Upper lobe of left lung (tissue), 6 donors: ENCODE measurements around the gene OSBPL5. TPM values are rescaled to one million over a fixed set of nuclear protein-coding genes. Genes with fewer than 3 reads are reported as not detected.
A peak's percentile ranks its signal among the peaks of the same experiment; 100 is the strongest.

Experiments
- ATAC-seq, 2 donors: fragments of 200-7000 bp; cut with Tn5 transposase; one replicate each; pipeline ENCODE4 v1.9.1; 2022; ENCODE audit warnings: mild to moderate bottlenecking in 2 of 2, moderate library complexity in 2 of 2; ENCODE audit not compliant: low FRiP score in 2 of 2
- DNase-seq, 2 donors: peaks; one replicate each; pipeline ENCODE4 v3.0.0-alpha.2; 2019 to 2020
- H3K27ac ChIP-seq, 4 donors: fragments of 200-600 bp; sonication (generic); one replicate each; pipeline ENCODE4 v1.5.1; 2016 to 2019
- H3K27me3 ChIP-seq, 4 donors: fragments of 200-600 bp; sonication (generic); one replicate each; pipeline ENCODE4 v1.5.1; 2017 to 2019
- H3K36me3 ChIP-seq, 4 donors: fragments of 200-600 bp; sonication (generic); one replicate each; pipeline ENCODE4 v1.5.1; 2016 to 2019
- H3K4me1 ChIP-seq, 4 donors: fragments of 200-600 bp; sonication (generic); one replicate each; pipeline ENCODE4 v1.5.1; 2018 to 2019
- H3K4me3 ChIP-seq, 4 donors: fragments of 200-600 bp; sonication (generic); one replicate each; pipeline ENCODE4 v1.5.1; 2017 to 2019; ENCODE audit warnings: mild to moderate bottlenecking in 2 of 4, moderate library complexity in 1 of 4
- H3K9me3 ChIP-seq, 4 donors: fragments of 200-600 bp; sonication (generic); one replicate each; pipeline ENCODE4 v1.5.1; 2018 to 2019
- CTCF ChIP-seq, 6 experiments: fragments of 450-650 bp in 4 of 6; fragments of 200-600 bp in 2 of 6; sonication (generic) in 2 of 6; IDR thresholded peaks; one replicate each; pipeline ENCODE4 v1.5.1; 2016 to 2019; ENCODE audit warnings: antibody characterized with exemption in 6 of 6
- EP300 ChIP-seq, 4 donors: sonication (generic); formaldehyde crosslinking; IDR thresholded peaks; one replicate each; pipeline ENCODE4 v1.5.1; 2017; ENCODE audit warnings: antibody characterized with exemption in 4 of 4, control low read depth in 2 of 4
- POLR2A ChIP-seq, 4 donors: fragments of 450-650 bp; IDR thresholded peaks; one replicate each; pipeline ENCODE4 v1.5.1; 2016 to 2017; ENCODE audit warnings: antibody characterized with exemption in 4 of 4, mild to moderate bottlenecking in 2 of 4
- POLR2AphosphoS5 ChIP-seq, 2 donors: sonication (generic); formaldehyde crosslinking; IDR thresholded peaks; one replicate each; pipeline ENCODE4 v1.5.1; 2017; ENCODE audit warnings: antibody characterized with exemption in 2 of 2
- WGBS, 2 donors: methylation state at CpG; one replicate each; pipeline ENCODE4 v1.1.5; 2017 to 2018; 5-methylcytosine and 5-hydroxymethylcytosine counted together
- total RNA-seq, 6 donors: library from RNA; depleted of rRNA in 4 of 6; stranded (reverse); fragments of >200 nt in 4 of 6; gene quantifications; one replicate each; pipeline versions ENCODE4 v1.1.0 to v1.2.1, GENCODE V29; 2016 to 2021
- donor health status: DM: no; HTN: no; CAD: no; lungs with moderate emphysema.
- donor health status: DM: no; HTN: yes; CAD: no; lungs with severe emphysema.

The OSBPL5 gene
- total RNA-seq, 6 donors from 2014 or later = 23.4 to 66.9 (median 48.3) TPM

- Histone ChIP-seq H3K27me3 (no peaks in the 10 kb centered on the region), H3K4me1 (peaks cover 64 to 97% (median 73%) of the 10 kb centered on the region in 4 donors), H3K4me3 (no peak overlapping the region), H3K27ac (peak overlapping the region; percentile 8 to 71 (median 20)), H3K9me3 (no peaks in the 10 kb centered on the region), H3K36me3 (peaks cover 0 to 3% (median 0%) of the 10 kb centered on the region in 4 donors)
- TF ChIP-seq POLR2AphosphoS5 (IDR thresholded peaks at IDR 0.05) (no peak), EP300 (IDR thresholded peaks at IDR 0.05) (no peak), CTCF (IDR thresholded peaks at IDR 0.05) (no peak), POLR2A (IDR thresholded peaks at IDR 0.05) (no peak)
- DNase-seq (peak in 1 of 2 donors; percentile 65), ATAC-seq (no peak)
- 62 to 74% methylated on average over 25 to 31 of the region's 31 CpGs for WGBS, 2 donors
Measured at GRCh38 chr11:3156661-3157311, 8.3 kb downstream of the OSBPL5 start.

- Histone ChIP-seq H3K36me3 (peaks cover 0 to 5% (median 0%) of the 10 kb centered on the region in 4 donors), H3K27ac (peak overlapping the region; percentile 8 to 71 (median 54)), H3K4me3 (no peak overlapping the region), H3K27me3 (no peaks in the 10 kb centered on the region), H3K4me1 (peaks cover 59 to 97% (median 67%) of the 10 kb centered on the region in 4 donors), H3K9me3 (no peaks in the 10 kb centered on the region)
- TF ChIP-seq EP300 (IDR thresholded peaks at IDR 0.05) (no peak), POLR2AphosphoS5 (IDR thresholded peaks at IDR 0.05) (no peak), POLR2A (IDR thresholded peaks at IDR 0.05) (no peak)
- DNase-seq (peak in 1 of 2 donors; percentile 50), ATAC-seq (no peak)
- 47 to 62% methylated on average over 14 of the region's 14 CpGs for WGBS, 2 donors
Measured at GRCh38 chr11:3156282-3156660, 8.8 kb downstream of the OSBPL5 start.

GRCh38 chr11:3155691-3156258 lies 9.3 kb downstream of the OSBPL5 start:
- no peak for TF ChIP-seq POLR2A (IDR thresholded peaks at IDR 0.05)
- TF ChIP-seq EP300 (IDR thresholded peaks at IDR 0.05) = no peak
- no peak for TF ChIP-seq POLR2AphosphoS5 (IDR thresholded peaks at IDR 0.05)
- TF ChIP-seq CTCF (IDR thresholded peaks at IDR 0.05) = no peak
- Histone ChIP-seq H3K27me3 (no peaks in the 10 kb centered on the region), H3K9me3 (no peaks in the 10 kb centered on the region), H3K4me3 (no peak overlapping the region), H3K27ac (peak overlapping the region; percentile 8 to 71 (median 54)), H3K4me1 (peaks cover 54 to 93% (median 63%) of the 10 kb centered on the region in 4 donors), H3K36me3 (peaks cover 0 to 5% (median 0%) of the 10 kb centered on the region in 4 donors)
- 71 to 78% methylated on average over 15 of the region's 16 CpGs for WGBS, 2 donors
- DNase-seq = peak in 1 of 2 donors; percentile 44
- no peak for ATAC-seq

- DNase-seq (no peak), ATAC-seq (no peak)
- peak overlapping the region in 3 of 4 donors; percentile 46 to 71 (median 62) for H3K27ac ChIP-seq
- H3K36me3 ChIP-seq = peaks cover 0 to 5% (median 0%) of the 10 kb centered on the region in 4 donors
- peaks cover 52 to 92% (median 59%) of the 10 kb centered on the region in 4 donors for H3K4me1 ChIP-seq
- H3K27me3 ChIP-seq = no peaks in the 10 kb centered on the region
- TF ChIP-seq POLR2AphosphoS5 (IDR thresholded peaks at IDR 0.05) (no peak), EP300 (IDR thresholded peaks at IDR 0.05) (no peak), CTCF (IDR thresholded peaks at IDR 0.05) (no peak), POLR2A (IDR thresholded peaks at IDR 0.05) (no peak)
- no peak overlapping the region for H3K4me3 ChIP-seq
- no peaks in the 10 kb centered on the region for H3K9me3 ChIP-seq
- WGBS, 2 donors = 51 to 67% methylated on average over 1 to 3 of the region's 3 CpGs
Measured at GRCh38 chr11:3155216-3155615, 9.9 kb downstream of the OSBPL5 start.

- TF ChIP-seq EP300 (IDR thresholded peaks at IDR 0.05) (no peak), CTCF (IDR thresholded peaks at IDR 0.05) (no peak), POLR2AphosphoS5 (IDR thresholded peaks at IDR 0.05) (no peak), POLR2A (IDR thresholded peaks at IDR 0.05) (no peak)
- no peak for ATAC-seq
- no peak overlapping the region for H3K4me3 ChIP-seq
Measured at GRCh38 chr11:3154001-3154599, 11.0 kb downstream of the OSBPL5 start.

More at GRCh38 chr11:3154001-3154599, 11.0 kb downstream of the OSBPL5 start:
- Histone ChIP-seq H3K36me3 (peaks cover 0 to 5% (median 0%) of the 10 kb centered on the region in 4 donors), H3K27me3 (no peaks in the 10 kb centered on the region), H3K4me1 (peaks cover 41 to 92% (median 48%) of the 10 kb centered on the region in 4 donors), H3K9me3 (no peaks in the 10 kb centered on the region), H3K27ac (peak overlapping the region; percentile 46 to 79 (median 76))
- DNase-seq = peak in 1 of 2 donors; percentile 73
- WGBS, 2 donors = 80 to 82% methylated on average over 7 to 24 of the region's 24 CpGs
